ENCODE data around the gene NPAS3. TPM values are rescaled to one million over a fixed set of nuclear protein-coding genes. Genes with fewer than 3 reads are reported as not detected.

NPAS3 gene
- total RNA-seq, 4 donors from 2014 or later: 0.13 to 1.1 (median 0.47) TPM; not detected in 1

- TF ChIP-seq, protein P1, sequence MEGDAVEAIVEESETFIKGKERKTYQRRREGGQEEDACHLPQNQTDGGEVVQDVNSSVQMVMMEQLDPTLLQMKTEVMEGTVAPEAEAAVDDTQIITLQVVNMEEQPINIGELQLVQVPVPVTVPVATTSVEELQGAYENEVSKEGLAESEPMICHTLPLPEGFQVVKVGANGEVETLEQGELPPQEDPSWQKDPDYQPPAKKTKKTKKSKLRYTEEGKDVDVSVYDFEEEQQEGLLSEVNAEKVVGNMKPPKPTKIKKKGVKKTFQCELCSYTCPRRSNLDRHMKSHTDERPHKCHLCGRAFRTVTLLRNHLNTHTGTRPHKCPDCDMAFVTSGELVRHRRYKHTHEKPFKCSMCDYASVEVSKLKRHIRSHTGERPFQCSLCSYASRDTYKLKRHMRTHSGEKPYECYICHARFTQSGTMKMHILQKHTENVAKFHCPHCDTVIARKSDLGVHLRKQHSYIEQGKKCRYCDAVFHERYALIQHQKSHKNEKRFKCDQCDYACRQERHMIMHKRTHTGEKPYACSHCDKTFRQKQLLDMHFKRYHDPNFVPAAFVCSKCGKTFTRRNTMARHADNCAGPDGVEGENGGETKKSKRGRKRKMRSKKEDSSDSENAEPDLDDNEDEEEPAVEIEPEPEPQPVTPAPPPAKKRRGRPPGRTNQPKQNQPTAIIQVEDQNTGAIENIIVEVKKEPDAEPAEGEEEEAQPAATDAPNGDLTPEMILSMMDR (IDR thresholded peaks at IDR 0.05): no peak
- no peak for TF ChIP-seq POLR2A (IDR thresholded peaks at IDR 0.05)
Observed at GRCh38 chr14:32967421-32967820, 28.7 kb downstream of the NPAS3 start.

GRCh38 chr14:32968972-32969544 lies 30.4 kb downstream of the NPAS3 start:
- no peak for DNase-seq
- H3K9me3 ChIP-seq: no peaks in the 10 kb centered on the region
- TF ChIP-seq, protein P1 (IDR thresholded peaks at IDR 0.05): no peak
- no peak for TF ChIP-seq POLR2A (IDR thresholded peaks at IDR 0.05)
- H3K27me3 ChIP-seq: no peaks in the 10 kb centered on the region
- H3K27ac ChIP-seq: no peak overlapping the region
- 75 to 86% methylated on average over 2 of the region's 2 CpGs for WGBS, 2 donors
- intact Hi-C loops (cut with DNase I): no loop called here
- H3K36me3 ChIP-seq: no peaks in the 10 kb centered on the region
- no peak overlapping the region for H3K4me3 ChIP-seq
- no peaks in the 10 kb centered on the region for H3K4me1 ChIP-seq

More at GRCh38 chr14:32967421-32967820, 28.7 kb downstream of the NPAS3 start:
- Histone ChIP-seq H3K4me3 (no peak overlapping the region), H3K27me3 (no peaks in the 10 kb centered on the region), H3K4me1 (no peaks in the 10 kb centered on the region), H3K36me3 (no peaks in the 10 kb centered on the region), H3K27ac (no peak overlapping the region), H3K9me3 (no peaks in the 10 kb centered on the region)
- intact Hi-C loops (cut with DNase I): no loop called here
- 70 to 73% methylated on average over 3 of the region's 3 CpGs for WGBS, 2 donors
- no peak for DNase-seq

- 58 to 91% methylated on average over 2 of the region's 2 CpGs for WGBS, 2 donors
- DNase-seq: no peak
- H3K9me3 ChIP-seq: no peaks in the 10 kb centered on the region
- no peaks in the 10 kb centered on the region for H3K27me3 ChIP-seq
- H3K4me1 ChIP-seq: no peaks in the 10 kb centered on the region
- TF ChIP-seq, protein P1 (IDR thresholded peaks at IDR 0.05): no peak
- no peak for TF ChIP-seq POLR2A (IDR thresholded peaks at IDR 0.05)
- H3K4me3 ChIP-seq: no peak overlapping the region
- no peaks in the 10 kb centered on the region for H3K36me3 ChIP-seq
- intact Hi-C loops (cut with DNase I): no loop called here
- H3K27ac ChIP-seq: no peak overlapping the region
Observed at GRCh38 chr14:32977913-32978312, 39.2 kb downstream of the NPAS3 start.

DNA sequence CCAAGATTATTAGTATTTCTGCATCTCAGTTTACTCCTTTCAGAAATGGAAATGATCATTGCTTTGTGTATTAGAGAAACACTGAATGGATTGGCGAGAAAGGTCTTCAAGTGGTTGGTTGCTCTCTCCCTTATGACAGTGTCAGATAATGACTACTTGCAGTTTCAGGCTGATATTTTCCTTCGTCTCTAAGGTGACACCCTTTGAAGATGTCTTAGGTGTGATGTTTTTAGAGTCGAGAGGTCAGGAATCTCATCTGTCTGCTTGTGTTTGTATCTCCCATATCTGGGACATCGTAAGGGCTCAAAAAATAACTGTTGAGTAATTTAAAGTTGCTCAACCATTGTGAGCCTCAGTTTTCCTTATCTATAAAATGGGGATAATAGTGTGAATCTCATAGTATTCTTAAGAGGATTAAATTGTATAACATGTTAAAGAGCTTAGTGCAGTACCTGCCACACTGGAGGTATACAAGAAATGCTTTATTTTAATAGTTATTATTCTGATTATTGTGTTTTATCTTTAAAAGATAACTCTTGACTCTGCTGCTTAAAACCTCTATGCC lies 40.1 kb downstream of the NPAS3 start:
- H3K36me3 ChIP-seq: no peaks in the 10 kb centered on the region
- no peak overlapping the region for H3K4me3 ChIP-seq
- 85 to 90% methylated on average over 4 of the region's 4 CpGs for WGBS, 2 donors
- H3K27ac ChIP-seq: no peak overlapping the region
- H3K27me3 ChIP-seq: no peaks in the 10 kb centered on the region
- no peak for DNase-seq
- H3K9me3 ChIP-seq: no peaks in the 10 kb centered on the region
- intact Hi-C loops (cut with DNase I): no loop called here
- H3K4me1 ChIP-seq: no peaks in the 10 kb centered on the region
- no peak for TF ChIP-seq POLR2A (IDR thresholded peaks at IDR 0.05)
- TF ChIP-seq, protein P1 (IDR thresholded peaks at IDR 0.05): no peak

DNA sequence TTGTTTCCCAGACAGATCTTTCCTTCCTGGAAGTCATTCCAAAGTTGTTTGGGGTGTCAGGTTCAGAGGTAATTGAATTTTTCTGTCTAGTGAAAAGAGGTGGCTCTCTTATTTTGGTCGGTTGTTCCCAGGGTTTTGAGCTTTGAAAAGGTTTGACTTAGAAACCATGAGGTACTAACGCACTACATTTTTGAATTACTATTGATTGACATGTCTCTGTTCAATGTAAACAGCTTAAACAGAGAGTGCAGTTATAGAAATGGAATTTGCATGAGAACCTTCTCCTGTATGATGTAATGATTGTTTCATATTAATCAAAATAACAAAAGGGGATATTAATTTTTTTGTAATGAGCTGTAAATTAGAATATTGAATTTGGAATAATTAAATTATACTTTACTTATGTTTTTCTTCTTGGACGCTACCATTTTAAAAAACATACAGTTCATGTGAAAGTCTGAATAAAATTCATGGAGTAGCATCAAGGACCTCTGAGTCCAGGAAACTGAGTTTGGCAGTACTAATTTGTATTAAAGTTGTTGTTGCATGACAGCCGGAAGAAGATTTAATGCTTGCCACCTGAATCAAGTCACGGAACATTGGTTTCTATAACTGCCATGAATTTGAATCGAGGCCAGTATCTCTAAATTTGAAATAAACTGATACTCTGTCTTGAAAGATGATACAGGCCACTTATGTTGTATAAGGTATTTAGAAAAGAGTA lies 41.7 kb downstream of the NPAS3 start:
- Histone ChIP-seq H3K36me3 (no peaks in the 10 kb centered on the region), H3K4me1 (no peaks in the 10 kb centered on the region), H3K27ac (no peak overlapping the region), H3K9me3 (no peaks in the 10 kb centered on the region), H3K27me3 (no peaks in the 10 kb centered on the region), H3K4me3 (no peak overlapping the region)
- no peak for DNase-seq
- WGBS, 2 donors: 50 to 72% methylated on average over 6 of the region's 6 CpGs
- intact Hi-C loops (cut with DNase I): no loop called here
- no peak for TF ChIP-seq POLR2A (IDR thresholded peaks at IDR 0.05)
- TF ChIP-seq, protein P1 (IDR thresholded peaks at IDR 0.05): no peak
